Right cardiac atrium (tissue), 5 donors: ENCODE results near the gene LMF2. TPM values are rescaled to one million over a fixed set of nuclear protein-coding genes. Genes with fewer than 3 reads are reported as not detected.

Experiments
- ATAC-seq, 2 donors: fragments of 200-7000 bp; cut with Tn5 transposase; one replicate each; pipeline versions ENCODE4 v1.8.0 to v1.9.1; 2020; ENCODE audit warnings: moderate library complexity in 2 of 2, mild to moderate bottlenecking in 1 of 2
- DNase-seq, 3 donors: peaks; one replicate each; pipeline ENCODE4 v3.0.0-alpha.2; 2020
- H3K27ac ChIP-seq: one replicate; pipeline ENCODE4 v1.5.1; 2013; ENCODE audit warnings: mild to moderate bottlenecking, low read length, control low read depth, moderate library complexity
- H3K27me3 ChIP-seq: one replicate; pipeline ENCODE4 v1.6.1; 2013; ENCODE audit not compliant: control insufficient read depth, insufficient read depth
- H3K4me1 ChIP-seq: one replicate; pipeline ENCODE4 v1.6.1; 2013; ENCODE audit warnings: low read length; ENCODE audit not compliant: control insufficient read depth, insufficient read depth
- H3K4me3 ChIP-seq: one replicate; pipeline ENCODE4 v1.5.1; 2013; ENCODE audit warnings: low read length, control low read depth
- H3K9me3 ChIP-seq: one replicate; pipeline ENCODE4 v1.6.1; 2013; ENCODE audit warnings: low read length; ENCODE audit not compliant: control insufficient read depth
- WGBS: extraction: QIAGEN DNeasy Blood & Tissue Kit; methylation state at CpG from one replicate; pipeline ENCODE4 v1.1.7; 2013; 5-methylcytosine and 5-hydroxymethylcytosine counted together
- intact Hi-C, 4 donors: fragments of 100-400 bp; cut with DNase I; formaldehyde crosslinking; loops; one replicate each; pipeline versions ENCODE4 v1.11.0 to v1.14.0; 2022 to 2023
- polyA plus RNA-seq: library from polyadenylated mRNA; stranded (reverse); fragments of 200-250 nt; gene quantifications from one replicate; pipeline ENCODE4 v1.2.3, GENCODE V29; 2013
- total RNA-seq, 4 donors: library from RNA; stranded (reverse); fragmentation: NEBNext Ultra II Directional; extraction: Animal tissue kit (Norgen Biotek cat#: 25700); gene quantifications; one replicate each; pipeline ENCODE4 v1.2.1, GENCODE V29; 2021
- donor health status: healthy with polysubstance abuse.
- donor health status: DM: no; HTN: yes; CAD: no.
- donor health status: DM: no; HTN: no; CAD: no.
- donor health status: DM: no; HTN: yes; CAD: no; lungs with severe emphysema.
- donor health status: DM: yes; HTN: yes; CAD: no.

Gene LMF2
- total and polyA plus RNA-seq, 5 donors: 29.0 to 33.7 (median 33.1) TPM

- DNase-seq (peak in 1 of 3 donors; percentile 49), ATAC-seq (no peak)
- H3K9me3 ChIP-seq: no peaks in the 10 kb centered on the region
- H3K4me1 ChIP-seq: no peaks in the 10 kb centered on the region
- no peak overlapping the region for H3K27ac ChIP-seq
- H3K27me3 ChIP-seq: no peaks in the 10 kb centered on the region
- intact Hi-C loops: no loop called here
- H3K4me3 ChIP-seq: no peak overlapping the region
- 63% methylated on average over 29 of the region's 29 CpGs for WGBS
These were observed 22.0 kb downstream of the LMF2 start for GRCh38 chr22:50485221-50486131.

GRCh38 chr22:50483977-50484853 is 23.3 kb downstream of the LMF2 start:
- DNase-seq: peak in 1 of 3 donors; percentile 48
- Histone ChIP-seq H3K27ac (no peak overlapping the region), H3K4me1 (no peaks in the 10 kb centered on the region), H3K9me3 (no peaks in the 10 kb centered on the region), H3K27me3 (no peaks in the 10 kb centered on the region), H3K4me3 (no peak overlapping the region)
- intact Hi-C loops: no loop called here
- no peak for ATAC-seq
- WGBS: 85% methylated on average over 31 of the region's 31 CpGs

GRCh38 chr22:50483556-50483955 is 23.9 kb downstream of the LMF2 start:
- intact Hi-C loops: no loop called here
- no peaks in the 10 kb centered on the region for H3K9me3 ChIP-seq
- no peaks in the 10 kb centered on the region for H3K4me1 ChIP-seq
- no peak overlapping the region for H3K4me3 ChIP-seq
- H3K27me3 ChIP-seq: no peaks in the 10 kb centered on the region
- DNase-seq (peak in 1 of 3 donors; percentile 31), ATAC-seq (no peak)
- 89% methylated on average over 8 of the region's 8 CpGs for WGBS
- H3K27ac ChIP-seq: no peak overlapping the region

GRCh38 chr22:50483106-50483505 is 24.4 kb downstream of the LMF2 start:
- H3K9me3 ChIP-seq: no peaks in the 10 kb centered on the region
- DNase-seq (peak in 1 of 3 donors; percentile 13), ATAC-seq (no peak)
- intact Hi-C loops: no loop called here
- no peaks in the 10 kb centered on the region for H3K27me3 ChIP-seq
- no peak overlapping the region for H3K27ac ChIP-seq
- no peak overlapping the region for H3K4me3 ChIP-seq
- WGBS: 87% methylated on average over 10 of the region's 10 CpGs
- no peaks in the 10 kb centered on the region for H3K4me1 ChIP-seq

- peak in 1 of 2 donors; percentile 4 for ATAC-seq
- no peak overlapping the region for H3K4me3 ChIP-seq
- H3K27me3 ChIP-seq: no peaks in the 10 kb centered on the region
- DNase-seq: peak in 2 of 3 donors; percentile 58 to 63
- H3K9me3 ChIP-seq: no peaks in the 10 kb centered on the region
- intact Hi-C loops: no loop called here
- H3K4me1 ChIP-seq: no peaks in the 10 kb centered on the region
- WGBS: 63% methylated on average over 35 of the region's 35 CpGs
- H3K27ac ChIP-seq: no peak overlapping the region
These were observed 25.1 kb downstream of the LMF2 start for GRCh38 chr22:50482107-50483074.

GRCh38 chr22:50481440-50482106 is 25.9 kb downstream of the LMF2 start, which contains the start of gene ADM2:
Gene ADM2, plus strand, starts transcription at chr22:50481543. Its CDS starts 305 bp downstream, at chr22:50481848.
- ATAC-seq (peak; percentile 27 to 45), DNase-seq (peak in 2 of 3 donors; percentile 70 to 75)
- intact Hi-C loops: no loop called here
- Histone ChIP-seq H3K27me3 (no peaks in the 10 kb centered on the region), H3K27ac (no peak within 1 kb of the TSS), H3K9me3 (no peaks in the 10 kb centered on the region), H3K4me3 (peak within 1 kb of the TSS; percentile 57), H3K4me1 (no peaks in the 10 kb centered on the region)
- 3% methylated on average over 70 of the region's 70 CpGs for WGBS

GRCh38 chr22:50481045-50481439 is 26.5 kb downstream of the LMF2 start:
- ATAC-seq (peak in 1 of 2 donors; percentile 4), DNase-seq (peak in 2 of 3 donors; percentile 53 to 57)
- Histone ChIP-seq H3K9me3 (no peaks in the 10 kb centered on the region), H3K4me1 (no peaks in the 10 kb centered on the region), H3K4me3 (peak overlapping the region; percentile 57), H3K27ac (no peak overlapping the region), H3K27me3 (no peaks in the 10 kb centered on the region)
- WGBS: 4% methylated on average over 45 of the region's 45 CpGs
- intact Hi-C loops: no loop called here

GRCh38 chr22:50479721-50480120 is 27.8 kb downstream of the LMF2 start:
- no peaks in the 10 kb centered on the region for H3K4me1 ChIP-seq
- no peaks in the 10 kb centered on the region for H3K27me3 ChIP-seq
- no peak overlapping the region for H3K27ac ChIP-seq
- ATAC-seq (no peak), DNase-seq (no peak)
- WGBS: 68% methylated on average over 11 of the region's 11 CpGs
- intact Hi-C loops: no loop called here
- H3K4me3 ChIP-seq: no peak overlapping the region
- H3K9me3 ChIP-seq: no peaks in the 10 kb centered on the region

GRCh38 chr22:50477923-50478322 is 29.6 kb downstream of the LMF2 start:
- no peak overlapping the region for H3K27ac ChIP-seq
- no peak overlapping the region for H3K4me3 ChIP-seq
- WGBS: 92% methylated on average over 12 of the region's 12 CpGs
- no peaks in the 10 kb centered on the region for H3K9me3 ChIP-seq
- no peak for ATAC-seq
- peak in 1 of 3 donors; percentile 44 for DNase-seq
- H3K4me1 ChIP-seq: peaks cover 8% of the 10 kb centered on the region
- H3K27me3 ChIP-seq: no peaks in the 10 kb centered on the region
- intact Hi-C loops: no loop called here

- ATAC-seq: no peak
- WGBS: 67% methylated on average over 7 of the region's 7 CpGs
- Histone ChIP-seq H3K27me3 (no peaks in the 10 kb centered on the region), H3K27ac (no peak overlapping the region), H3K4me3 (no peak overlapping the region), H3K4me1 (peaks cover 8% of the 10 kb centered on the region), H3K9me3 (no peaks in the 10 kb centered on the region)
- DNase-seq: peak in 1 of 3 donors; percentile 36
- intact Hi-C loops: no loop called here
These were observed 30.6 kb downstream of the LMF2 start for GRCh38 chr22:50476868-50477267.
